Middle frontal gyrus (tissue), 1 donor: ENCODE measurements around the gene NOP9.

Source experiments
- DNase-seq: peaks from one replicate; pipeline ENCODE4 v3.0.0-alpha.2; 2015; ENCODE audit warnings: low spot score; ENCODE audit errors: extremely low spot score

NOP9 gene

GRCh38 chr14:24308342-24309124, 8.9 kb downstream of the NOP9 start:
- DNase-seq = no peak

GRCh38 chr14:24309538-24310264, 10.1 kb downstream of the NOP9 start, which contains the start of gene LTB4R2:
TSS of gene LTB4R2 (plus strand) at chr14:24310140. CDS start at chr14:24310665, 525 bp downstream.
- no peak for DNase-seq

GRCh38 chr14:24310265-24310645, 10.6 kb downstream of the NOP9 start:
- no peak for DNase-seq

GRCh38 chr14:24310646-24311604, 11.3 kb downstream of the NOP9 start, which contains the start of gene LTB4R:
TSS of gene LTB4R (plus strand) at chr14:24311502. CDS start at chr14:24315652, 4,150 bp downstream.
- peak; percentile 31 for DNase-seq

GRCh38 chr14:24311837-24312615, 12.4 kb downstream of the NOP9 start:
- DNase-seq = no peak

- DNase-seq = no peak
Observed at GRCh38 chr14:24312736-24313507, 13.3 kb downstream of the NOP9 start.

- no peak for DNase-seq
Observed at GRCh38 chr14:24313913-24314312, 14.3 kb downstream of the NOP9 start.

- DNase-seq = no peak
Observed at GRCh38 chr14:24314377-24315193, 14.9 kb downstream of the NOP9 start.

- no peak for DNase-seq
Observed at GRCh38 chr14:24315243-24315806, 15.7 kb downstream of the NOP9 start.

GRCh38 chr14:24315807-24316596, 16.4 kb downstream of the NOP9 start:
- no peak for DNase-seq

GRCh38 chr14:24316597-24316950, 16.9 kb downstream of the NOP9 start:
- no peak for DNase-seq

GRCh38 chr14:24317141-24317928, 17.7 kb downstream of the NOP9 start:
- DNase-seq = no peak

GRCh38 chr14:24321212-24321975, 21.7 kb downstream of the NOP9 start:
- no peak for DNase-seq

GRCh38 chr14:24322672-24323071, 23.0 kb downstream of the NOP9 start:
- DNase-seq = no peak

- DNase-seq = no peak
Observed at GRCh38 chr14:24323341-24323740, 23.7 kb downstream of the NOP9 start.

- DNase-seq = no peak
Observed at GRCh38 chr14:24324024-24324423, 24.4 kb downstream of the NOP9 start.
